BE2C (cell line): Measurements from ENCODE around the gene ADGRV1.

ENCODE experiments used
- DNase-seq: peaks from one replicate; pipeline ENCODE4 v3.0.0-alpha.2; 2020
- H3K27me3 ChIP-seq: fragments of 250-450 bp; sonication (Bioruptor Pico); 2 replicates; pipeline ENCODE4 v1.5.1; 2020; ENCODE audit warnings: mild to moderate bottlenecking
- H3K36me3 ChIP-seq: fragments of 250-450 bp; sonication (Bioruptor Pico); 2 replicates; pipeline ENCODE4 v1.5.1; 2020; ENCODE audit warnings: mild to moderate bottlenecking
- H3K4me1 ChIP-seq: fragments of 250-450 bp; sonication (Bioruptor Pico); 2 replicates; pipeline ENCODE4 v1.5.1; 2020
- H3K4me3 ChIP-seq: 2 replicates; pipeline ENCODE4 v1.5.1; 2011; ENCODE audit warnings: low read depth, low read length
- H3K9me3 ChIP-seq: fragments of 250-450 bp; sonication (Bioruptor Pico); 2 replicates; pipeline ENCODE4 v1.5.1; 2020
- CTCF ChIP-seq: IDR thresholded peaks from 2 replicates; pipeline ENCODE4 v1.5.1; 2012; ENCODE audit warnings: mild to moderate bottlenecking, low read depth, low read length

The ADGRV1 gene

GRCh38 chr5:90644132-90644531 lies 85.5 kb downstream of the ADGRV1 start:
- DNase-seq, result no peak
- Histone ChIP-seq H3K4me1 (no peaks in the 10 kb centered on the region), H3K9me3 (no peaks in the 10 kb centered on the region), H3K36me3 (no peaks in the 10 kb centered on the region), H3K27me3 (peaks cover 32% of the 10 kb centered on the region), H3K4me3 (no peak overlapping the region)
- no peak for TF ChIP-seq CTCF

GRCh38 chr5:90645024-90645610 lies 86.5 kb downstream of the ADGRV1 start:
- TF ChIP-seq CTCF, result no peak
- Histone ChIP-seq H3K9me3 (no peaks in the 10 kb centered on the region), H3K4me3 (no peak overlapping the region), H3K27me3 (peaks cover 39% of the 10 kb centered on the region), H3K4me1 (no peaks in the 10 kb centered on the region), H3K36me3 (no peaks in the 10 kb centered on the region)
- no peak for DNase-seq

GRCh38 chr5:90650767-90651166 lies 92.2 kb downstream of the ADGRV1 start:
- Histone ChIP-seq H3K4me3 (no peak overlapping the region), H3K27me3 (peaks cover 12% of the 10 kb centered on the region), H3K9me3 (no peaks in the 10 kb centered on the region), H3K36me3 (no peaks in the 10 kb centered on the region), H3K4me1 (no peaks in the 10 kb centered on the region)
- no peak for TF ChIP-seq CTCF
- no peak for DNase-seq

- peaks cover 8% of the 10 kb centered on the region; the same call in 1 of the 2 replicates for H3K27me3 ChIP-seq
- H3K4me1 ChIP-seq, result no peaks in the 10 kb centered on the region
- H3K36me3 ChIP-seq, result no peaks in the 10 kb centered on the region
- no peaks in the 10 kb centered on the region for H3K9me3 ChIP-seq
- TF ChIP-seq CTCF, result no peak
- DNase-seq, result no peak
- H3K4me3 ChIP-seq, result no peak overlapping the region
These were observed 95.6 kb downstream of the ADGRV1 start for GRCh38 chr5:90654215-90654614.

- H3K36me3 ChIP-seq, result no peaks in the 10 kb centered on the region
- no peaks in the 10 kb centered on the region for H3K4me1 ChIP-seq
- TF ChIP-seq CTCF, result no peak
These were observed 96.8 kb downstream of the ADGRV1 start for GRCh38 chr5:90655423-90655822.

GRCh38 chr5:90657030-90657429 lies 98.4 kb downstream of the ADGRV1 start:
- no peak for TF ChIP-seq CTCF
- Histone ChIP-seq H3K4me3 (no peak overlapping the region), H3K36me3 (no peaks in the 10 kb centered on the region), H3K27me3 (no peaks in the 10 kb centered on the region), H3K9me3 (no peaks in the 10 kb centered on the region), H3K4me1 (no peaks in the 10 kb centered on the region)
- no peak for DNase-seq

More at GRCh38 chr5:90655423-90655822, 96.8 kb downstream of the ADGRV1 start:
- H3K9me3 ChIP-seq, result no peaks in the 10 kb centered on the region
- H3K4me3 ChIP-seq, result no peak overlapping the region
- no peaks in the 10 kb centered on the region for H3K27me3 ChIP-seq
- DNase-seq, result no peak
